OCI-LY1 (cell line): ENCODE measurements around the gene SLC2A1.
"Not testable (repeated sequence)": the region's sequence is repeated elsewhere in the genome, so short reads cannot be mapped to it uniquely, and the experiment has no call there.

ENCODE experiments used
- H2AFZ ChIP-seq: fragments of 200-600 bp; sonication (generic), shearing (Covaris generic); 2 replicates; pipeline ENCODE4 v1.6.0; 2014; ENCODE audit warnings: antibody characterized with exemption, mild to moderate bottlenecking, low read length
- H3F3A ChIP-seq: fragments of 200-600 bp; sonication (generic), shearing (Covaris generic); 2 replicates; pipeline ENCODE4 v1.6.0; 2014; ENCODE audit warnings: mild to moderate bottlenecking, antibody characterized with exemption, low read length, moderate library complexity; ENCODE audit not compliant: insufficient read depth
- H3K27ac ChIP-seq: fragments of 200-600 bp; sonication (generic); 2 replicates; pipeline ENCODE4 v1.5.1; 2014; ENCODE audit warnings: low read length, mixed run types, mild to moderate bottlenecking, low read depth; ENCODE audit not compliant: poor library complexity, severe bottlenecking
- H3K27me3 ChIP-seq: fragments of 200-600 bp; sonication (generic); 2 replicates; pipeline ENCODE4 v1.6.0; 2014; ENCODE audit warnings: antibody characterized with exemption, mild to moderate bottlenecking, low read length, moderate library complexity; ENCODE audit not compliant: insufficient read depth
- H3K36me3 ChIP-seq: fragments of 200-600 bp; sonication (generic); 2 replicates; pipeline ENCODE4 v1.6.1; 2014; ENCODE audit warnings: mild to moderate bottlenecking, antibody characterized with exemption, low read length, moderate library complexity, mixed read lengths; ENCODE audit not compliant: insufficient read depth
- H3K4me1 ChIP-seq: fragments of 200-600 bp; sonication (generic); 2 replicates; pipeline ENCODE4 v1.5.1; 2014; ENCODE audit warnings: mild to moderate bottlenecking, low read length, moderate library complexity; ENCODE audit not compliant: insufficient read depth, severe bottlenecking
- H3K4me2 ChIP-seq: fragments of 200-600 bp; sonication (generic), shearing (Covaris generic); 2 replicates; pipeline ENCODE4 v1.6.1; 2014; ENCODE audit warnings: low read length
- H3K4me3 ChIP-seq: fragments of 200-600 bp; sonication (generic); 2 replicates; pipeline ENCODE4 v1.5.1; 2014; ENCODE audit warnings: low read length, low read depth, mild to moderate bottlenecking, mixed read lengths; ENCODE audit not compliant: poor library complexity, severe bottlenecking
- H3K79me2 ChIP-seq: fragments of 200-600 bp; shearing (Covaris generic); 2 replicates; pipeline ENCODE4 v1.6.1; 2016; ENCODE audit warnings: mixed run types, low read length, mixed read lengths; ENCODE audit not compliant: insufficient read depth
- H3K9ac ChIP-seq: fragments of 200-600 bp; sonication (generic), shearing (Covaris generic); 2 replicates; pipeline ENCODE4 v1.6.1; 2014; ENCODE audit warnings: mild to moderate bottlenecking, low read length, mixed read lengths
- H3K9me2 ChIP-seq: fragments of 200-600 bp; sonication (generic), shearing (Covaris generic); 2 replicates; pipeline ENCODE4 v1.6.1; 2014; ENCODE audit warnings: low read depth, mild to moderate bottlenecking, low read length, mixed read lengths
- H3K9me3 ChIP-seq: fragments of 200-600 bp; shearing (Covaris generic); 2 replicates; pipeline ENCODE4 v1.6.1; 2014; ENCODE audit warnings: low read length, mixed read lengths
- H4K20me1 ChIP-seq: fragments of 200-600 bp; sonication (generic), shearing (Covaris generic); 2 replicates; pipeline ENCODE4 v1.6.0; 2016; ENCODE audit warnings: mild to moderate bottlenecking, low read length; ENCODE audit not compliant: insufficient read depth
- CTCF ChIP-seq: fragments of 200-600 bp; sonication (generic), shearing (Covaris generic); IDR thresholded peaks from 2 replicates; pipeline ENCODE4 v1.5.1; 2017; ENCODE audit warnings: mild to moderate bottlenecking, antibody characterized with exemption, low read length, moderate library complexity, mixed read lengths
- EZH2 ChIP-seq: fragments of 200-600 bp; sonication (generic), shearing (Covaris generic); IDR thresholded peaks from 2 replicates; pipeline ENCODE4 v1.8.0; 2017; ENCODE audit warnings: borderline replicate concordance, mixed run types, mild to moderate bottlenecking, antibody characterized with exemption, low read length, moderate library complexity, mixed read lengths

Gene SLC2A1

GRCh38 chr1:42904434-42904833 is 54.2 kb downstream of the SLC2A1 start:
- Histone ChIP-seq H3K4me1 (no peaks in the 10 kb centered on the region), H3K9me3 (no peaks in the 10 kb centered on the region), H3K36me3 (no peaks in the 10 kb centered on the region), H2AFZ (no peak overlapping the region), H3K4me3 (no peak overlapping the region), H4K20me1 (no peaks in the 10 kb centered on the region), H3K79me2 (no peaks in the 10 kb centered on the region), H3F3A (no peaks in the 10 kb centered on the region), H3K27ac (no peak overlapping the region), H3K27me3 (peaks cover 5% of the 10 kb centered on the region; the same call in 1 of the 2 replicates), H3K4me2 (no peak overlapping the region), H3K9me2 (no peaks in the 10 kb centered on the region), H3K9ac (no peak overlapping the region)
- TF ChIP-seq CTCF, result no peak
- TF ChIP-seq EZH2, result no peak

- H3K9me2 ChIP-seq, H3K79me2 ChIP-seq, H3K4me2 ChIP-seq, H3K4me1 ChIP-seq, H3K9ac ChIP-seq, H2AFZ ChIP-seq, H3K9me3 ChIP-seq, H4K20me1 ChIP-seq, H3K27ac ChIP-seq, H3F3A ChIP-seq, H3K27me3 ChIP-seq, H3K4me3 ChIP-seq, H3K36me3 ChIP-seq: not testable (repeated sequence)
Measured at GRCh38 chr1:42899960-42900359, 58.7 kb downstream of the SLC2A1 start.

- no peaks in the 10 kb centered on the region for H3K9me3 ChIP-seq
- no peaks in the 10 kb centered on the region for H3K9me2 ChIP-seq
- no peaks in the 10 kb centered on the region; the same call in 1 of the 2 replicates for H3K36me3 ChIP-seq
- H3K9ac ChIP-seq, result no peak overlapping the region
- no peaks in the 10 kb centered on the region for H3K79me2 ChIP-seq
- H4K20me1 ChIP-seq, result no peaks in the 10 kb centered on the region
- H3K27ac ChIP-seq, result no peak overlapping the region
- peaks cover 2% of the 10 kb centered on the region; the same call in 1 of the 2 replicates for H3K27me3 ChIP-seq
- no peaks in the 10 kb centered on the region for H3F3A ChIP-seq
- no peak overlapping the region for H2AFZ ChIP-seq
- TF ChIP-seq CTCF, result no peak
- TF ChIP-seq EZH2, result no peak
- no peak overlapping the region for H3K4me2 ChIP-seq
- no peak overlapping the region for H3K4me3 ChIP-seq
- no peaks in the 10 kb centered on the region for H3K4me1 ChIP-seq
Measured at GRCh38 chr1:42891465-42892138, 67.1 kb downstream of the SLC2A1 start.

- TF ChIP-seq CTCF (no peak), EZH2 (no peak)
- no peaks in the 10 kb centered on the region for H3K9me3 ChIP-seq
- no peaks in the 10 kb centered on the region for H4K20me1 ChIP-seq
- H3K9me2 ChIP-seq, result no peaks in the 10 kb centered on the region
- no peak overlapping the region for H3K4me3 ChIP-seq
- H3K79me2 ChIP-seq, result no peaks in the 10 kb centered on the region
- no peak overlapping the region for H3K4me2 ChIP-seq
- H3K36me3 ChIP-seq, result no peaks in the 10 kb centered on the region; the same call in 1 of the 2 replicates
- H3K27me3 ChIP-seq, result peaks cover 7% of the 10 kb centered on the region; the same call in 1 of the 2 replicates
- H3K27ac ChIP-seq, result no peak overlapping the region
- H3K9ac ChIP-seq, result no peak overlapping the region
- no peaks in the 10 kb centered on the region for H3K4me1 ChIP-seq
- H3F3A ChIP-seq, result no peaks in the 10 kb centered on the region
- H2AFZ ChIP-seq, result no peak overlapping the region
Measured at GRCh38 chr1:42889264-42889663, 69.4 kb downstream of the SLC2A1 start.
